ENCODE results near the gene JDP2.

The JDP2 gene

DNA sequence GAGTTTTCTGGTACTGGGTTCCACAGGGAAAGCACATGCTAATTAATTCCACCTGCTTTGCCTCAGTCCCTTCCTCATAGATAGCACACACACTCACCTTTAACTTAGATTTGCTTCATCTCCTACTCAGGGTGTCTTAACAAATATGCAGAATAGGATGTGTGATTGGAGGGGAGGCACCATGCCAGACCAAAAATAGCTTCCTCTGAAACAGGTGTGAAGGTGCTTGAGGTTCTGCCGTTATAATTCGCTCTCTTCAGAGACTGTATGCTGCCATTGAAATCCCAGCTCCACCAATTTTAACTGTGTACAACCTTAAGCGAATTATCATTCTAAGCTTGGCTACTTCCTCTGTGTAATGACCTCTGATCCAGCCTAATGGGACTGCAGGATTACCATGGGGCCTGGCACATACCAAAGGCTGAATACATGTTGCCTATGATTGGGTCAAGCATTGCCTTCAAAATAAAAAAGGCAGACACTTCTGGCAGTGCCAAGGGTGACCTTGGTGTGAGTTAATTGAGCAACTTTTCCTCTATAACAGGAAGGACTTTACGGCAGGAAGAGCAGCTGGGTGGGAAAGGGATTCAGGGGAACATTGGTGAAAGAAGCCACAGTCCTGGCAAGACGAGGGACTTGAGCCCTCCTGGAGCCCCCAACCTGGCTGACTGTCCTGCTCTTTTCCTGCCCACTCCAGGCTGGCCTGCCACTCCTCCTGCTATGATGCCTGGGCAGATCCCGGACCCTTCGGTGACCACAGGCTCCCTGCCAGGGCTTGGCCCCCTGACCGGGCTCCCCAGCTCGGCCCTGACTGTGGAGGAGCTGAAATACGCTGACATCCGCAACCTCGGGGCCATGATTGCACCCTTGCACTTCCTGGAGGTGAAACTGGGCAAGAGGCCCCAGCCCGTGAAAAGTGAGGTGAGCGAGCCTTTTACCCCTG lies 9.7 kb downstream of the JDP2 start:
- no peak for DNase-seq (ENCODE audit: low spot score)

GRCh38 chr14:75438486-75439080 lies 10.8 kb downstream of the JDP2 start:
- DNase-seq (ENCODE audit: low spot score), result no peak

GRCh38 chr14:75439989-75440388 lies 12.2 kb downstream of the JDP2 start:
- DNase-seq (ENCODE audit: low spot score), result no peak

- no peak for DNase-seq (ENCODE audit: low spot score)
These were observed 13.1 kb downstream of the JDP2 start for GRCh38 chr14:75440733-75441477.

DNA sequence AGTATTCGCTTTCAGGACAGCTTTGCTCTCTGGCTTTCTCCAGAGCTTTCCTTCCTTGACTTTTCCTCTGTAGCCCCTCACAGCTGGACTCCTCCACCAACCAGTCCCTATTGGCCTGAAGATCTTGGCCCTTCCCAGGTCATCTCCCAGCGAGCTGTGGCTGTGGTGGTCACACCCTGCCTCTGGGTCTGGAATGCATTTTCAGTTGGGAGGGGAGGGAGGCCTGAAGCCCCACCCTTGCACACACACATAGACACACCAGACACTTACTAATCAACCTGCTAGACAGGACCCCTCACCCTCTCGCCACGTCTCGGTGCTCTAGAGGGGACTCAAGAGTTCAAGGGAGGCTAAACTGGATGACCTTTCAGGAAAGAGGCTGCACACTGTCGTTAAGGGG lies 13.9 kb downstream of the JDP2 start:
- DNase-seq (ENCODE audit: low spot score), result no peak

DNA sequence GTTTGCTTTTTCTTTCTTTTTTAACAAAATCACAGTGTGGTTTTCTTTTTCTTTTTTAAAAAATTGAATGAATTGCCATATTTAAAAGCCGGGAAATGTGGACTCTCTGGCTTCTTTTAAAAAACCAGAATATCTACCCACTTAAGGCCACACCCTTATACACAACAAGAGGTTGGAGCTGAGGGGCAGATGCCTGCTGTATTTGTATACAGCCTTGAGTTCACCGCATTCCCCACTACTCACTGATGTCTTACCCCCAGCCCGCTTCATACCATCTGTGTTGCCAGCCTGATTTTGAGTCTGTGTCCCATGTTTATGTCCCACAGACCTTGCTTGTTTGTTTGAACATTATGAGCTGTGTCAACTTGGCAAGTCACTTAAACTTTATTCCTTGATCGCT lies 14.3 kb downstream of the JDP2 start:
- DNase-seq (ENCODE audit: low spot score), result no peak

DNA sequence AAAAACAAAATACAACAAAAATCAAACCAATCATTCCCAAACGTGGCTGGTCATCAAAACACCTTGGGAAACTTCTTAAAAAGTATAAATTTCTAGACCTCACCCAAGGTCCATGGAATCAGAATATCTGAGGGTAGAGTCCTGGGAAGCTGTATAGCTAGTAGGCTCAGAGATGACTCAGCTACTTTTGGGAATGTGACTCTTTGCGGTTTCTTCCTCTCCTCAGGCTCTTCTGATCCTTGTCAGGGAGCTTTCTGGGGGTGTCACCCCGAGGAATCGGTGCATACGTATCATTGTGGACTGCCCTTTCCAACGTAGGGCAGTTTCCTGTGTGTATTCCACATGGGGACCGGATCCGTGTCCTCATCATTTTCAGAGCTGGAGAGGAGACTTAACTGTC lies 14.8 kb downstream of the JDP2 start:
- no peak for DNase-seq (ENCODE audit: low spot score)

DNA sequence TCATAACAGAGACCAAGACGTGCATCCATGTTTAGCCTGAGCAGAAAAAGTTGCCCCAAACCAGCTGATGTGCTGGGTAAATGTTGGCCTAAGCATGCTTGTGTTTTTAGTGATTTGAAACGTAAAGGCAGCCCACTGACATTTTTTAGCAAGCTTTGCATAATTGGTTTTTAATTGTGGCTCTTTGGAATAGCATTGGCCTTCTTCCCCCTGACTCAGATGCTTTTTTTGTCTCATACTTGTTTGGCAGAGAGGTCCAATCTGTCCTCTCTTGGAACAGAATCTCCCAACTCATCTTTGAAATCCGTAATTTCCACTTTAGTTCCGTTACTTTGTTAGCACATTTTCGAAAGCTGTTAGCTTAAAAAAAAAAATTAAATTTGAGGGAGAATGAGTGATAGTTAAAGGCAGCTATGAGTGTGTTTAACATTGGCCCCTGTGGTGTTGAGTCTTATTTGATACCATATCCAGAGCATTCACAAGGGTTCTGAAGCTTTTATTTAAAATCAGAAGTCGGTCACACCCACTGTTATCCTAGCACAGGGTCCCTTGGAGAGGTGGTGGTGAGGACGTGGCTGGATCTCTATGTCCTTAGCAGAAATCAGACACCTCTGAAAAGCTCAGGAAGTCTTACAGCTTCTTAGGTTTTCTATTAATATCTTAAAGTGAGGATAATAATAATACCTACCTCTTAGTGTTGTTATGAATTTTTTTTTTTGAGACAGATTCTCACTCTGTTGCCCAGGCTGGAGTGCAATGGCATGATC lies 15.6 kb downstream of the JDP2 start:
- no peak for DNase-seq (ENCODE audit: low spot score)

DNA sequence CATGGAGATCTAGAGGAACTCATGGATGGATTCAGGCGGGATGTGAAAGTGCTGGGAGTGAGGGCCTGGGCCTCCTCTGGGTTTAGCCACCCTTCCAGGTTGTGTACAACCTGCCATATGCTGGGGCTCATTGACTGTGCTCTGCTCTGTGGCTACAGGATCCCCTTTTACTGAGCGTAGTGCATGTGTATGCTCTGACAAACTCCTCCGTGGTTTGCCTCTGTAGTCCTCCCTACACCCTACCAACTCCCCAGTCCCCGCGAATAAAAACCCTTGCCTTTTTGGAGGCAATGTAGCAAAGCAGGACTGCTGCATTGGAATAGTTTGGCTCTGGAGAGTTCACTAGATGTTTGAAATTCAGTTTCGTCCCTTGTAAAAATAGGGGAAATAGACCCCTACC lies 17.4 kb downstream of the JDP2 start:
- no peak for DNase-seq (ENCODE audit: low spot score)

GRCh38 chr14:75445963-75446362 lies 18.1 kb downstream of the JDP2 start:
- no peak for DNase-seq (ENCODE audit: low spot score)

DNA sequence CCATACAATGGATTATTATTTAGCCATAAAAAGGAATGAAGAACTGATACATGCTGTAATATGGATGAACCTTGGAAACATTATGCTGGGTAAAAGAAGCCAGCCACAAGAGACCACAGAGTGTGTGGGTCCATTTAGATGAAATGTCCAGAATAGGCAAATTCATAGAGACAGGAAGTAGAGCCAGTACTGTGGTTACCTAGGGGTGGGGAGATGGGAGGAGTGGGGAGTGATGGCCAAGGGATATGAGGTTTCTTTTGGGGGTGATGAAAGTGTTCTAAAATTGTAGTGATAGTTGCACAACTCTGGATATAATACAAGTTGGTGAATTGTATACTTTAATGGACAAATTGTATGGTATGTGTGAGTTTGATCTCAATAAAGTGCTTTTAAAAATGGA lies 18.6 kb downstream of the JDP2 start:
- no peak for DNase-seq (ENCODE audit: low spot score)

DNA sequence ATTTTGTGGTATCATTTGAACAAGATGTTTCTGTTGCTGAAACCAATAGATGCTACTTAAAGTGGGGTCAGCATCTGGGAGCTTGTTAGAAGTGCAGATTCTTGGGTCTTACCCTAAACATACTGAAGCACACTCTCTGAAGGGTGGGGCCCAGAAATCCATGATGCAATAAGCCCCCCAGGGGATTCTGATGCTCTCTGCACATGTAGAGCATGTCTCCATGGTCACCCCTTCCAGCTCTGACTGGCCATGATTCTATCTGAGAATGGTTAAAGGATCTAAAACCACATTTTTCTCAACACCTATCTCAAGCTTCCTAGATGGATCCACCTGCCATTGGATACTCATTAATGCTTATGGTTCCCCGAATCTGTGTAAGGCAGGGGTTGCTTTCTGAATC lies 20.4 kb downstream of the JDP2 start:
- DNase-seq (ENCODE audit: low spot score), result no peak

GRCh38 chr14:75449036-75449435 lies 21.2 kb downstream of the JDP2 start:
- DNase-seq (ENCODE audit: low spot score), result no peak

DNA sequence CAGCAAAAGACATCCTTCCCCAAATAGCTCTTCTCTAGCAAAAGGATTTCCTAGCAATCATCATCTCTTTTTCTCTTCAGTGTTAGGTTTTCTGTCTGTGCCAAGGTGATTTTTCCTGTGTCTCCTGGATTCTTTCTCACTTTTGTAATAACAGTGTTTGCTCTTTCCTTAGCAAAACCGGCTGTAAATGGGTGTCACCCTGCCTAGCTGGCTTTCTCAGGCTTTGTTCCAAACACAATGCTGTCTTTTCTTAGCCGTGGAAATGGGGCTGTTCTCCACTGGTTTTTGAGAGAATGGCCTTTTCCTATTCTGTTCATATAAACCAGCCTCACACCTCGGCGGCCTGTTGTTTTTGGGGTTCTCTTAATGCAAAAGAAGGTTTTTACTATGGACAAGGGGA lies 21.9 kb downstream of the JDP2 start:
- DNase-seq (ENCODE audit: low spot score), result no peak

DNA sequence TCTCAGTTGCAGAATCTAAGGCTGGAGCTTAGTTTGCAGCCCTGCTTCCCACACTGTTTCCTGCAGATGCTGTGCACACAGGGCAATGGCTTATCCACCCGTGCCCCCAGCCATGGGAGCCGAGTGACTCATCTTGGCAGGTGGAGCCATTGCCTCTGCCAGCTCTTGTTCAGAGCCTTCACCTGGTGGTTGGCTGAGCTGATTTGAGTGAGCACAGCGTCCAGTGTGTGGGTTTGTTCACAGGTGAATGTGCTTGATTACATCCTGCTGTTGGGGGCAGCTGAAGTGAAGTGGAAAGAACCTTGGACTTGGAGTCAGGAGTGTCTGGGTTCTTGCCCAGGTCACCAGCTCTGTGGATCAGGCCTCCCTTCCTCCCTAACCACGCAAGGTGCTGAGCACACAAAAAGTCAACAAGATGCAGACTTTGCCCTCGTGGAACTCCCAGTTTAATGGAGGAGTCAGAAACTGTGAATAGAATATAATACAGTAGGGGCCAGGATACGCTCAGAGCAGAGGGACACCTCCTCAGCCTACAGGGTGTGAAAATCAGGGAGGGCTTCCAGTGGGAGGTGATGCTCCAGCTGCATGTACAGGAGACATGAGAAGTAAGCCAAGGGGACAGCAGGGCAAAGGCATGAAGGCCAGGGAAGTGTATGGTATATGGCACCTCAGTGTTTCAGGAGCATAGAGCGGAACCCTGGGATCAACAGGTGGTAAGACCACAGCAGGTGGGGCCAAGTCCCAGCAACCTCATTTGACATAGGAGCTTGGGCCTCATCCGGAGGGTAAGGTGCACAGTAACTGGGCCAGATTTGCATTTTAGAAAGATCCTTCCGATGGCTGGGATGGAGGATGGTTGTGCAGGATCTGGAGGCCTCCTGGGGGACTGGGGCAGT lies 22.8 kb downstream of the JDP2 start:
- DNase-seq (ENCODE audit: low spot score), result no peak

GRCh38 chr14:75452324-75452723 lies 24.5 kb downstream of the JDP2 start:
- DNase-seq (ENCODE audit: low spot score), result no peak

DNA sequence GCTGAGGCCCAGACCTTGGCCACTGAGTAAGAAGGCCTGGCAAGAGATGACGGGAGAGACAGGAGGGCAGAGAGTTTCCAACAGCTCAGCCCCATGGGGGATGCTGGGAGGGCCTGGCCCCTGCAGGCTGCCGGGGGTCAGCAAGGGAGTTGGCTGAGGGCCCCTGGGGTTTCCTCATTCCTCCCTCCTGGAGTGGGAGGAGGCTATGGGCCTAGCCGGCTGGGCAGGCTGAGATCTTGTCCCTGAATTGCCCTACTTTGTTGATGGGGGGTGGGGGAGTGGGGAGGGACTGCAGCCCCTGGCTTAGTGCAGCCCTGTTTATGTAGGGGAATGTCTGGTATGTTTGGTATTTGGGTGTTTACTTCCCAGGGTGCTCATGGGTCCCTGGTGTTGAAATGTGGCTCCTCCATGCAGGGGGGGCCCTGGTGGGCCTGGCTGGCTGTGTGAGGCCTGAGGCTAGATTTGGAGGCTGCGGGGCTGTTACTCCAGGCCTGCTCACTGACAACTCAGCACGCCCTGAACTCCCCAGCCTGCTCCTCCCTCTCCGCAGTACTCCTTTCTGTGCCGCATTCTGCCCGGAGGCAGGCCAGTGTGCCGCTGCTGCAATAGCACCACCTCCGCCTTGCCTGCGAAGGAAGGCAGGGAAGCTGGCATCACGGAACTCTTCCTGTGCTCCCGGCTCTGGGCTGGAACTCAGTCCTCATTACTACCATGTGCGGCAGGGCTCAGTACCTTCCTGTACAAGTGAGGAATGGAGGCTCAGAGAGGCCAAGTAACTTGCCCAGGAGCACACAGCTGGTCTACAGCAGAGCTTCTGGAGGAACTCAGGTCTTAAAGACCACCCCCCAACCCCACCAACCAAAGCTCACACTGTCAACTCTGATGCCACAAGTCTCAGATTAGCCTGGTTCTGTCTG lies 25.3 kb downstream of the JDP2 start:
- no peak for DNase-seq (ENCODE audit: low spot score)

DNA sequence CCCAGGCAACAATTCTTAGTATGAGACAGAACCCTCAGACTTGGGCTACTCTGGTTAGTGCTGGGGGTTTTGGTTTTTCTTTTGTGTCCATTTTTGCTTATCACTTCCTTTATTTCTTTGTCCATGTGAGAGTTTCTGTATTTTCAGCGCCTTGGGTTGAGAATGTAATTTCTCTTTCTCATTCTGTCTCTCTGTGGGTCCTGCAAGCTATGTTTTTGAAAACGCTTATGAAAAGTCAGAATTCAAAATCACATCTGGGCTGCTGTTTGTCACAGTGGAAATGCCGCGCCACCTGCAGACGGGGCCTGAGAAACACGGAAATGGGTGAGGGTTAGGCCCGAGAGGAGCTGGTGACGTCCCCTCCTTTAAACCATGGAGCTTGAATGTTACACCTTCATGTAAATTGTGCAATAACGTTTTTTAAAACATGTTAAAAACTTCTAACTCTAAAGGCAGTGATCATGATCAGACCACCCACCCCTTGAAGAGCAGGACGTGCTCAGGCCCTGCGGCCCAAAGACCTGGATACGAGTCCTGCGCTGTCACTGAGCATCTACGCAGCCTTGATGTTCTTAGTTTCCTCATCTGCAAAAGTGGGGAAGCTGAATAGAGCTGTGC lies 26.1 kb downstream of the JDP2 start:
- DNase-seq (ENCODE audit: low spot score), result no peak

GRCh38 chr14:75454963-75455546 lies 27.2 kb downstream of the JDP2 start:
- no peak for DNase-seq (ENCODE audit: low spot score)

All from CD4-positive, alpha-beta T cell treated with Interleukin-15 for 4 hours (primary cell).